Stimulated activated CD8-positive, alpha-beta memory T cell treated with anti-CD3 and anti-CD28 coated beads, Interleukin-4, amount 100 ng/mL, for 4 hours (primary cell): ENCODE measurements around the gene ACP1.

Experiments used
- DNase-seq, 2 donors: peaks; one replicate each; pipeline ENCODE4 v3.0.0-alpha.2; 2020; ENCODE audit warnings: low read depth in 2 of 2, low spot score in 1 of 2

Gene ACP1

GRCh38 chr2:264493-265468 lies at the start of gene ACP1:
ACP1 (plus strand) TSS chr2:264947; CDS start chr2:264965, 18 bp downstream.
- DNase-seq: peak; percentile 86 to 90

- no peak for DNase-seq
Measured at GRCh38 chr2:216068-216467, 48.7 kb upstream of the ACP1 start.

GRCh38 chr2:223451-223850 lies 41.3 kb upstream of the ACP1 start:
- DNase-seq: no peak

- no peak for DNase-seq
Measured at GRCh38 chr2:223971-224760, 40.6 kb upstream of the ACP1 start.

- DNase-seq: no peak
Measured at GRCh38 chr2:228115-228514, 36.6 kb upstream of the ACP1 start.

GRCh38 chr2:228518-229278 lies 36.0 kb upstream of the ACP1 start:
- DNase-seq: no peak

- DNase-seq: no peak
Measured at GRCh38 chr2:231521-232185, 33.1 kb upstream of the ACP1 start.

- no peak for DNase-seq
Measured at GRCh38 chr2:233030-233429, 31.7 kb upstream of the ACP1 start.

GRCh38 chr2:234421-234820 lies 30.3 kb upstream of the ACP1 start:
- no peak for DNase-seq

GRCh38 chr2:236993-237539 lies 27.7 kb upstream of the ACP1 start:
- DNase-seq: no peak

- no peak for DNase-seq
Measured at GRCh38 chr2:237878-238277, 26.9 kb upstream of the ACP1 start.

GRCh38 chr2:238431-238830 lies 26.3 kb upstream of the ACP1 start:
- DNase-seq: no peak

GRCh38 chr2:238869-239268 lies 25.9 kb upstream of the ACP1 start:
- DNase-seq: no peak

- no peak for DNase-seq
Measured at GRCh38 chr2:244547-244946, 20.2 kb upstream of the ACP1 start.

GRCh38 chr2:246489-247144 lies 18.1 kb upstream of the ACP1 start:
- DNase-seq: no peak

GRCh38 chr2:248724-249123 lies 16.0 kb upstream of the ACP1 start:
- no peak for DNase-seq

- DNase-seq: no peak
Measured at GRCh38 chr2:249538-250042, 15.2 kb upstream of the ACP1 start.

GRCh38 chr2:252001-252602 lies 12.6 kb upstream of the ACP1 start:
- DNase-seq: no peak

GRCh38 chr2:253202-253638 lies 11.5 kb upstream of the ACP1 start:
- DNase-seq: no peak
